ENCODE results near the gene CAVIN1.
"Not testable (repeated sequence)": the region's sequence is repeated elsewhere in the genome, so short reads cannot be mapped to it uniquely, and the experiment has no call there.

Gene CAVIN1

DNA sequence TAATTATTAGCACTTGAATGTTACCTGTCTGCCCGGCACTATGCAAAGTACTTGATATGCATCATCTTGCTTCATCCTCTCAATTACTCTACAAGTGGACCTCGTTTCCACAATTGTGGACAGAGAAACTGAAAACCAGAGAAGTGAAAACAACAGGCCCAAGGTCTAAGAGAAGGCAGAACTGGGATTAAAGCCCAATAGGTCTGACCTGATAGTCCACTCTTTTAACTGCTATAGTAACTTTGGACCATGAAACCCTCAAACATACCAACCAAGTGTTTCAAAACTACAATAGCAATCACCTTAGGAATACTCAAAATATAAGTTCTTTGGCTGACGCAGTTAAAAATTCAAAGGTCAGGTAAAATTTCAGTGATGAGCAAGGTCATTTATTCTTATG lies 42.1 kb downstream of the CAVIN1 start:
- H3K27ac ChIP-seq, result no peak overlapping the region
- TF ChIP-seq, protein P1, sequence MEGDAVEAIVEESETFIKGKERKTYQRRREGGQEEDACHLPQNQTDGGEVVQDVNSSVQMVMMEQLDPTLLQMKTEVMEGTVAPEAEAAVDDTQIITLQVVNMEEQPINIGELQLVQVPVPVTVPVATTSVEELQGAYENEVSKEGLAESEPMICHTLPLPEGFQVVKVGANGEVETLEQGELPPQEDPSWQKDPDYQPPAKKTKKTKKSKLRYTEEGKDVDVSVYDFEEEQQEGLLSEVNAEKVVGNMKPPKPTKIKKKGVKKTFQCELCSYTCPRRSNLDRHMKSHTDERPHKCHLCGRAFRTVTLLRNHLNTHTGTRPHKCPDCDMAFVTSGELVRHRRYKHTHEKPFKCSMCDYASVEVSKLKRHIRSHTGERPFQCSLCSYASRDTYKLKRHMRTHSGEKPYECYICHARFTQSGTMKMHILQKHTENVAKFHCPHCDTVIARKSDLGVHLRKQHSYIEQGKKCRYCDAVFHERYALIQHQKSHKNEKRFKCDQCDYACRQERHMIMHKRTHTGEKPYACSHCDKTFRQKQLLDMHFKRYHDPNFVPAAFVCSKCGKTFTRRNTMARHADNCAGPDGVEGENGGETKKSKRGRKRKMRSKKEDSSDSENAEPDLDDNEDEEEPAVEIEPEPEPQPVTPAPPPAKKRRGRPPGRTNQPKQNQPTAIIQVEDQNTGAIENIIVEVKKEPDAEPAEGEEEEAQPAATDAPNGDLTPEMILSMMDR (IDR thresholded peaks at IDR 0.05), result no peak
- no peak for TF ChIP-seq ZFX (IDR thresholded peaks at IDR 0.05; ENCODE audit: borderline replicate concordance)

DNA sequence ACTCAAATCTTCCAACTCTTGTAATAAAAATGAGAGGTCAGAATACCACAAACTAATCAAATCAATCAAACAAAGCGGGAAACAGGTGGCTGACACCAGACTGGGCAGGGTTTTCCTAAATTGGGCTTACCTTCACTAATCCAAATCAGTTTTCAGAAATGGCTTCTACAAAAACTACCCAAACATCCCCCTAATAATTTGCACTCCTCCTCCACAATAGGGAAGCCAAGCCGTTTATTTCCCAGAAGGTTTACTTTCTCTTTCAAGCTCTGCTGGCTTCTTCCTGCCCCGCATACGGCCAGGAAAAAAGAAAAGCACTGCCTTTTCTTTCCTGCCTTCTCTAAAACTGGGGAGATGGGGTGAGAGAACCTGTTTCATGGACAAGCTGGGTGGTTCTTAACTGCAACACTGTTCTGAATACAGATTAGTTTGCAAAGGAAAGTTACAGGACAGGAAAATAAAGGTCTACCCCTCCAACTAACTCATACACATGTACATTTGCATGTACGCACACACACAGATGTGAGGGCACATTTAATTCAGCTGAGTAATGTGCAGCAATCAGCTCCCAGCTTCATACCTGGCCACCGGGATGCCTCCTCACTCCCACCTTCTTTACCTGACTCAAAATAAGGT lies 44.0 kb downstream of the CAVIN1 start:
- H3K27ac ChIP-seq, result no peak overlapping the region
- no peak for TF ChIP-seq ZFX (IDR thresholded peaks at IDR 0.05; ENCODE audit: borderline replicate concordance)
- TF ChIP-seq, protein P1 (IDR thresholded peaks at IDR 0.05), result no peak

DNA sequence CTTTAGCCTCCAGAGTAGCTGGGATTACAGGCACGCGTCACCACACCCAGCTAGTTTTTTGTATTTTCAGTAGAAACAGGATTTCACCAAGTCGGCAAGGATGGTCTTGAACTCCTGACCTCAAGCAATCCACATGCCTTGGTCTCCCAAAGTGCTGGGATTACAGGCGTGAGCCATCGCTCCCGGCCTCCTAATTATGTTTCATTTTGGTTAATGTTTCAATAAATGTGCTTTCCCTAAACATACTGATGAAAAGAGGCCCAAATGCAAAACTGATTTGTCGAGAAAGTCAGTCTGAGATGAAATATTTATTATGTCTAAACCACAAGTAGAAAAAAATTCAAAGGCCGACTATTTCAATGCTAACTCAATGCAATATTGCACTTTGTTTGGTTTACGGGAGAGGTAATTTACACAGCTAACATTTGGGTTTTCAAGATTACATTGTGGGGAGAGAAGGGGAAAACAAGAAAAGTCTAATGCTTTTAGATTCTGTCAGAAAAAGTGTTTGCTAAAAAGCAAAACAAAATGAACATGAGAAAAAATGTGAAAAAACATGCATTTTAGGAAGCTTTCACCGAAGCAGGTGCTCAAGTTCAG lies 44.6 kb downstream of the CAVIN1 start:
- TF ChIP-seq, protein P1 (IDR thresholded peaks at IDR 0.05), result no peak
- no peak for TF ChIP-seq ZFX (IDR thresholded peaks at IDR 0.05; ENCODE audit: borderline replicate concordance)
- no peak overlapping the region for H3K27ac ChIP-seq

GRCh38 chr17:42373896-42374295 lies 49.2 kb downstream of the CAVIN1 start:
- no peak for TF ChIP-seq ZFX (IDR thresholded peaks at IDR 0.05; ENCODE audit: borderline replicate concordance)
- TF ChIP-seq, protein P1 (IDR thresholded peaks at IDR 0.05), result no peak
- no peak overlapping the region for H3K27ac ChIP-seq

GRCh38 chr17:42372142-42372541 lies 50.9 kb downstream of the CAVIN1 start:
- H3K27ac ChIP-seq, result no peak overlapping the region
- TF ChIP-seq, protein P1 (IDR thresholded peaks at IDR 0.05), result no peak
- no peak for TF ChIP-seq ZFX (IDR thresholded peaks at IDR 0.05; ENCODE audit: borderline replicate concordance)

DNA sequence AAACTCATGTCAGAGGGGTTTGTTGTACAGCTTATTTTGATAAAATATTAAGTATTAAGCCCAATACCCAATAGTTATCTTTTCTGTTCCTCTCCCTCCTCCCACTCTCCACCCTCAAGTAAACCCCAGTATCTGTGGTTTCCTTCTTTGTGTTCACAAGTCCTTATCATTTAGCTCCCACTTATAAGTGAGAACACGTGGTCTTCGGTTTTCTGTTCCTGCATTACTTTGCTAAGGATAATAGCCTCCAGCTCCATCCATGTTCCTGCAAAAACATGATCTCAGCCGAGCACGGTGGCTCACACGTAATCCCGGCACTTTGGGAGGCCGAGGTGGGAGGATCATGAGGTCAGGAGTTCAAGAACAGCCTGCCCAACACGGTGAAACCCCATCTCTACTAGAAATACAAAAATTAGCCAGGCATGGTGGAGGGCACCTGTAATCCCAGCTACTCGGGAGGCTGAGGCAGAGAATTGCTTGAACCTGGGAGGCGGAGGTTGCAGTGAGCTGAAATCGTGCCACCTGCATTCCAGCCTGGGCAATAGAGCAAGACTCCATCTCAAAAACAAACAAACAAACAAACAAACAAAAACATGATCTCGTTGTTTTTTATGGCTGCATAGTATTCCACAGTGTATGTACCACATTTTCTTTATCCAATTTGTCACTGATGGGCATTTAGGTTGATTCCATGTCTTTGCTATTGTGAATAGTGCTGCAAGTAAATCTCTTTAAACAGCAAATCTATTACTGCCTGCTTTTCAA lies 54.1 kb downstream of the CAVIN1 start:
- not testable (repeated sequence) for H3K27ac ChIP-seq

DNA sequence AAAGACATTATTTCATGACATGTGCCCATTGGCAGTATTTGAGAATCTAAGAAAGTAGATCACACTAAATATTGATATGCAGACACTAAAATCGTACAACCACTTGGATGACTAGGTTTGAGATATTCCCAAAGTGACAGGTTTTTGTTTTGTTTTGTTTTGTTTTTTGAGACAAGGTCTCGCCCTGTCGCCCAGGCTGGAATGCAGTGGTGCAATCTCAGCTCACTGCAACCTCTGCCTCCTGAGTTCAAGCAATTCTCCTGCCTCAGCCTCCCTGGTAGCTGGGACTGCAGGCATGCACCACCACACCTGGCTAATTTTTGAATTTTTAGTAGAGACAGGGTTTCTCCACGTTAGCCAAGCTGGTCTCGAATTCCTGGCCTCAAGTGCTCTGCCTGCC lies 54.7 kb downstream of the CAVIN1 start:
- H3K27ac ChIP-seq, result not testable (repeated sequence)

DNA sequence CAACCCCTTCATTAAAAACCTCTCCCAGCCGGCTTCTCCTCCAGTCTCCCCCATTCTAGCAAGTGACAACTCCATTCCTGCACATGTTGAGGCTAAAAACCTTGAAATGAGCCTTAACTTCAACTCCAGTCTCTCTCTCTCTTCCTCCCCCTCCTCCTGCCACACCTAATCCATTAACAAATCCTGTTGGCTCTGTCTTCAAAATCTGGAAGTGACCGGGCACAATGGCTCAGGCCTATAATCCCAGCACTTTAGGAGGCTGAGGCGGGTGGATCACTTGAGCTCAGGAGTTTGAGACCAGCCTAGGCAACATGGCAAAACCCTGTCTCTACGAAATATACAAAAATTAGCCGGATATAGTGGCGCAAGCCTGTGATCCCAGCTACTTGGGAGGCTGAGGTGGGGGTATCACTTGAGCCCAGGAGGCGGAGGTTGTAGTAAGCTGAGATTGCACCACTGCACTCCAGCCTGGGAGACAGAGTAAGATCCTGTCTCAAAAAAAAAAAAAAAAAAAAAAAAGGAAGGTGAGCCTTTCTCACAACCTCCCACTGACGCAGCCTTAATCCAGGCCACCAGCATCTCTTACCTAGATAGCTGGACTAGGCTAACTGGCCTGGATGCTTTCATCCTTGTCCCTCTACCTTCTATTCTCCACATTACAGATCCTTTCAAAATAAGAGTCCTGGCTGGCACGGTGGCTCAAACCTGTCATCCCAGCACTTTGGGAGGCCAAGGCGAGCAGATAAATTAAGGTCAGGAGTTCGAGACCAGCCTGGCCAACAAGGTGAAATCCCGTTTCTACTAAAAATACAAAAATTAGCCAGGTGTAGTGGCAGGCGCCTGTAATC lies 56.7 kb downstream of the CAVIN1 start:
- not testable (repeated sequence) for H3K27ac ChIP-seq

All from 22Rv1 (cell line).